ENCODE data around the gene GPR25. TPM values are rescaled to one million over a fixed set of nuclear protein-coding genes. Genes with fewer than 3 reads are reported as not detected.

The GPR25 gene
- total RNA-seq, 1 experiment from 2014 or later: not detected

DNA sequence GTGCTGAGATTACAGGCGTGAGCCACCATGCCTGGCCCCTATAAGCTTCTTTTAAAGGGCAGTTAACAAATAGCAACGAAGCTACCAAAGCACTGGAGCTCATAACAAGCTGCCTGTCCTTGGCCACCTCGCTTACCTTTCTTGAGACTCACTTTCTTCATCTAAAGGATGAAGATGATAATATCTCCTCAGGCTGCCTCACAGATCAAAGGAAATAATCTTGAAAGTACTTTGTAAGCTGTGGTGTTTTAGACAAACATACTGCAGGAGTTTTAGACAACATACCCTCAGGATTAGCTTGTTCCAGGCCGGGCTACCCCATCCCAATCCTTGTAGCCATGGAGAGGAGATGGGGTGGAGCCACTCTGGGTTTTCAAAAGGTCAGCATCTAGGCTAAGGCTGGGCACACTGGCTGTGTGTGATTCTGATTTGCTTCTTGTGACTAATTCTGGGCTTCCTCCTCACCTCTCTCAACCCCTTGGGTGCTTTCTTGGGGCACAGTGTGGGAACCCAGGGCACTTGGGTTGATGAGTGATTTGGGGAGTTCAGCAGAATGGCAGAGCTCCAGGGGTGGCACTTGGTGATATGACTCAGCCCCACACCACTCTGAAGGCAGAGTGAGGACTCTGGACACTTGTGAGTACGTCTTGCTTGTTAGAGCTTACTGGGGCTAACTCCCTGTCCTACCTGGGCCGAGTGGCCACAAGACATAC lies 5.2 kb downstream of the GPR25 start:
- ChIA-PET POLR2A (ENCODE audit: low non-redundant PET) (no interaction called here), CTCF (interaction anchor here (0.6 kb wide), 1 partner anchor 101 kb away, joined by 6 read pairs; no protein-coding TSS in a partner anchor)
- TF ChIP-seq EZH2 (IDR thresholded peaks at IDR 0.05; ENCODE audit: borderline replicate concordance, low read depth, low read length, poor library complexity, severe bottlenecking): no peak
- TF ChIP-seq, protein P1, sequence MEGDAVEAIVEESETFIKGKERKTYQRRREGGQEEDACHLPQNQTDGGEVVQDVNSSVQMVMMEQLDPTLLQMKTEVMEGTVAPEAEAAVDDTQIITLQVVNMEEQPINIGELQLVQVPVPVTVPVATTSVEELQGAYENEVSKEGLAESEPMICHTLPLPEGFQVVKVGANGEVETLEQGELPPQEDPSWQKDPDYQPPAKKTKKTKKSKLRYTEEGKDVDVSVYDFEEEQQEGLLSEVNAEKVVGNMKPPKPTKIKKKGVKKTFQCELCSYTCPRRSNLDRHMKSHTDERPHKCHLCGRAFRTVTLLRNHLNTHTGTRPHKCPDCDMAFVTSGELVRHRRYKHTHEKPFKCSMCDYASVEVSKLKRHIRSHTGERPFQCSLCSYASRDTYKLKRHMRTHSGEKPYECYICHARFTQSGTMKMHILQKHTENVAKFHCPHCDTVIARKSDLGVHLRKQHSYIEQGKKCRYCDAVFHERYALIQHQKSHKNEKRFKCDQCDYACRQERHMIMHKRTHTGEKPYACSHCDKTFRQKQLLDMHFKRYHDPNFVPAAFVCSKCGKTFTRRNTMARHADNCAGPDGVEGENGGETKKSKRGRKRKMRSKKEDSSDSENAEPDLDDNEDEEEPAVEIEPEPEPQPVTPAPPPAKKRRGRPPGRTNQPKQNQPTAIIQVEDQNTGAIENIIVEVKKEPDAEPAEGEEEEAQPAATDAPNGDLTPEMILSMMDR (conservative IDR thresholded peaks at IDR 0.05; ENCODE audit: low read depth, low read length): no peak
- intact Hi-C loops (cut with micrococcal nuclease; ENCODE audit: unreplicated experiment): no loop called here
- H3K4me3 ChIP-seq (ENCODE audit: low read depth, low read length, poor library complexity, severe bottlenecking): no peak overlapping the region
- no peak overlapping the region for H3K27ac ChIP-seq (ENCODE audit: low read depth, low read length, poor library complexity, severe bottlenecking)
- peaks cover 4% of the 10 kb centered on the region for H3K27me3 ChIP-seq (replicated peaks; ENCODE audit: insufficient read depth, low read depth, low read length, poor library complexity)
- H3K4me1 ChIP-seq (ENCODE audit: insufficient read depth, low read length, poor library complexity, severe bottlenecking): no peaks in the 10 kb centered on the region
- H3K9me3 ChIP-seq (ENCODE audit: low read depth, low read length, poor library complexity, severe bottlenecking): no peaks in the 10 kb centered on the region
- BruUV-seq (replicated peaks): no TSS peak
- no peak for DNase-seq (ENCODE audit: low spot score)
- no peaks in the 10 kb centered on the region for H3K36me3 ChIP-seq (ENCODE audit: insufficient read depth, low read length, poor library complexity, severe bottlenecking)

DNA sequence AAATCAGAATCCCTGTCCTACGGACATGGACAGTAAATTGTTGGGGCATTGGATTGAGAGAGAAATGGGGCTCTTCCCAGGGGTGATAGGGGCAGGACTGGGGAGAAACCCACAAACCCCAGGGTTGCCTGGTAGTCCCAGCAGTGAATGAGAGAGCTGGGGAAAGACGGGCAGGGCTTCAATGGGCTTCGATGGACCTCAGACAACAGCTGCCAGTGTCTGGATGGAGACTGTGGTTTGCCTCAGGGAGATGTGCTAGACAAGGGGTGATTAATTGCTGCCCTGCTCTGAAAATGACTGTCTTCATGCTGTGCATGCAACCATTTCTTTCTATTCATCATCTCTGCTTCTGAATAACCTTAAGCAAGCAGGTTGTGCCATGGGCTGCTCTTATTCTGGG lies 7.4 kb downstream of the GPR25 start:
- intact Hi-C loops (cut with micrococcal nuclease; ENCODE audit: unreplicated experiment): no loop called here
- ChIA-PET POLR2A (ENCODE audit: low non-redundant PET) (interaction anchor here (0.7 kb wide), 1 partner anchor 11 kb away, joined by 7 read pairs; no protein-coding TSS in a partner anchor), CTCF (no interaction called here)
- Histone ChIP-seq H3K36me3 (ENCODE audit: insufficient read depth, low read length, poor library complexity, severe bottlenecking) (no peaks in the 10 kb centered on the region), H3K4me3 (ENCODE audit: low read depth, low read length, poor library complexity, severe bottlenecking) (no peak overlapping the region), H3K9me3 (ENCODE audit: low read depth, low read length, poor library complexity, severe bottlenecking) (no peaks in the 10 kb centered on the region), H3K27ac (ENCODE audit: low read depth, low read length, poor library complexity, severe bottlenecking) (no peak overlapping the region), H3K27me3 (replicated peaks; ENCODE audit: insufficient read depth, low read depth, low read length, poor library complexity) (peaks cover 4% of the 10 kb centered on the region), H3K4me1 (ENCODE audit: insufficient read depth, low read length, poor library complexity, severe bottlenecking) (no peaks in the 10 kb centered on the region)
- TF ChIP-seq EZH2 (IDR thresholded peaks at IDR 0.05; ENCODE audit: borderline replicate concordance, low read depth, low read length, poor library complexity, severe bottlenecking): no peak
- TF ChIP-seq, protein P1 (conservative IDR thresholded peaks at IDR 0.05; ENCODE audit: low read depth, low read length): no peak
- BruUV-seq (replicated peaks): no TSS peak
- no peak for DNase-seq (ENCODE audit: low spot score)

DNA sequence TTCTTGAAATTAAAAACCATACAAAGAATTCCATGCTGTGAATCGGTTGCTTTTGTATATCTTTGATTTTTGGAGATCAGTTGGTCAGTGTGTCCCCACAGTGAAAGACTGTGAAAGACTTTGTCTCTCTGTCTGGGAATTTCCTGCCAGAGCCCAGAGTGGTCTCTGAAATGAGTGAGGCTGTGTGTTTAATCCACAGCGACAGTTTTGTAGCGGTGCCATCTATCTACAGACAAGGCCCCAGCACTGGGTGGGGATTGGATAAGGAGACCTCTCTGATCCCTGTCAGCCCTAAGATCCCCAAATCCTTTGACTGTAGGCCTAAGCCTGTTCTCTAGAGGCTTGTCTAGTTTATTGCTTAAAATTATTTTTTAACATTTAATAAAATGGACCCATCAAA lies 10.3 kb downstream of the GPR25 start:
- ChIA-PET CTCF (no interaction called here), POLR2A (ENCODE audit: low non-redundant PET) (no interaction called here)
- intact Hi-C loops (cut with micrococcal nuclease; ENCODE audit: unreplicated experiment): no loop called here
- Histone ChIP-seq H3K36me3 (ENCODE audit: insufficient read depth, low read length, poor library complexity, severe bottlenecking) (no peaks in the 10 kb centered on the region), H3K4me1 (ENCODE audit: insufficient read depth, low read length, poor library complexity, severe bottlenecking) (no peaks in the 10 kb centered on the region), H3K27ac (ENCODE audit: low read depth, low read length, poor library complexity, severe bottlenecking) (no peak overlapping the region), H3K9me3 (ENCODE audit: low read depth, low read length, poor library complexity, severe bottlenecking) (no peaks in the 10 kb centered on the region), H3K27me3 (replicated peaks; ENCODE audit: insufficient read depth, low read depth, low read length, poor library complexity) (no peaks in the 10 kb centered on the region), H3K4me3 (ENCODE audit: low read depth, low read length, poor library complexity, severe bottlenecking) (no peak overlapping the region)
- TF ChIP-seq EZH2 (IDR thresholded peaks at IDR 0.05; ENCODE audit: borderline replicate concordance, low read depth, low read length, poor library complexity, severe bottlenecking): no peak
- TF ChIP-seq, protein P1 (conservative IDR thresholded peaks at IDR 0.05; ENCODE audit: low read depth, low read length): no peak
- BruUV-seq (replicated peaks): no TSS peak
- DNase-seq (ENCODE audit: low spot score): no peak
